DND-41 (cell line): ENCODE results near the gene RNF157.

ENCODE experiments used
- ATAC-seq: fragments of 200-7000 bp; cut with Tn5 transposase; 3 replicates; pipeline ENCODE4 v1.9.1; 2021; ENCODE audit warnings: low read depth; ENCODE audit not compliant: insufficient read depth
- DNase-seq: peaks from one replicate; pipeline ENCODE4 v3.0.0-alpha.2; 2020
- H2AFZ ChIP-seq: 2 replicates; pipeline ENCODE4 v1.6.0; 2012; ENCODE audit warnings: low read depth, low read length
- H3K27ac ChIP-seq: 2 replicates; pipeline ENCODE4 v1.5.1; 2012; ENCODE audit warnings: low read length, inconsistent platforms
- H3K27me3 ChIP-seq: fragments of 200-600 bp; sonication (generic); 2 replicates; pipeline ENCODE4 v1.6.0; 2012; ENCODE audit warnings: low read length, mild to moderate bottlenecking, inconsistent platforms; ENCODE audit not compliant: insufficient read depth, poor library complexity
- H3K36me3 ChIP-seq: 2 replicates; pipeline ENCODE4 v1.5.1; 2012; ENCODE audit warnings: low read length, inconsistent platforms; ENCODE audit not compliant: insufficient read depth
- H3K4me1 ChIP-seq: 2 replicates; pipeline ENCODE4 v1.5.1; 2012; ENCODE audit warnings: mild to moderate bottlenecking, low read length; ENCODE audit not compliant: insufficient read depth
- H3K4me2 ChIP-seq: 2 replicates; pipeline ENCODE4 v1.6.0; 2012; ENCODE audit warnings: mild to moderate bottlenecking, moderate library complexity, low read length, inconsistent platforms; ENCODE audit not compliant: insufficient read depth
- H3K4me3 ChIP-seq, 2 experiments: fragments of 200-600 bp in 1 of 2; shearing (Covaris generic) in 1 of 2; 2 replicates each; pipeline ENCODE4 v1.5.1; 2012 to 2016; ENCODE audit warnings: inconsistent platforms in 2 of 2, low read length in 2 of 2, mild to moderate bottlenecking in 2 of 2, low read depth in 1 of 2, moderate library complexity in 1 of 2
- H3K79me2 ChIP-seq: 2 replicates; pipeline ENCODE4 v1.6.0; 2012; ENCODE audit warnings: low read length, inconsistent platforms; ENCODE audit not compliant: insufficient read depth
- H3K9ac ChIP-seq: 2 replicates; pipeline ENCODE4 v1.6.0; 2012; ENCODE audit warnings: low read depth, mild to moderate bottlenecking, inconsistent platforms, low read length, moderate library complexity
- H3K9me3 ChIP-seq: 2 replicates; pipeline ENCODE4 v1.5.1; 2012; ENCODE audit warnings: low read length, moderate library complexity, mild to moderate bottlenecking, inconsistent platforms; ENCODE audit not compliant: insufficient read depth, severe bottlenecking
- H4K20me1 ChIP-seq: 2 replicates; pipeline ENCODE4 v1.6.0; 2012; ENCODE audit warnings: low read length; ENCODE audit not compliant: insufficient read depth
- EZH2 ChIP-seq: IDR thresholded peaks from 3 replicates; pipeline ENCODE4 v1.6.1; 2012; ENCODE audit warnings: borderline replicate concordance, low read depth, mild to moderate bottlenecking, moderate library complexity, low read length, inconsistent platforms; ENCODE audit not compliant: severe bottlenecking
- TF ChIP-seq, protein P1 (sequence below): IDR thresholded peaks from 2 replicates; pipeline ENCODE4 v1.5.1; 2012; ENCODE audit warnings: borderline replicate concordance, low read length, moderate library complexity, mild to moderate bottlenecking; ENCODE audit not compliant: poor library complexity, severe bottlenecking; ENCODE audit errors: extremely low read depth

Gene RNF157

DNA sequence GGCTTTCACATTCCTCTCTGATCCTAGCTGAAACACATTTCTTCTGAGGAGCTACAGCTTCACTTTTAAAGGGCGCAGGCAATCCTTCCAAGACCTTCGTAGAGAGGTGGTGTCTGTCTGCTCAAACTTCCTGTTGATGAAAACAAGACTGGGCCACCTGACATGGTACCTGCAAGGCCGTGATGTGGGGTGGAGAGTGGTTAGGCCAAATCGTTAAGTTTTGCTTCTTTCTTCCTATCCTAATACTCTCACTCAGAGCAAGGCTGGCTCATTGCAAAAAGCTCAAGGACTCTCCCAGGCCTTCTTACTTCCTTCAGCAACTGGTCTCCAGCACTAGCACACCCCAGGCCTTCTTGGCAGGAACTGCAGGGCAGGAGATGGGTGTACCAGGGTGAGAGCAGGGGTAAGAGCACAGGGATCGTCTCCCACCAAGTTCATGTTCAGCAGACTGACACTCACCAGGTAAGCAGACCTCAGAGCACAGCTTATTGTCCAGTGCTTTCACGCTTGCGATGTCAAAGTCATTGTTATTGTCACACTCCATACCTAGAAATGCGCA, 88.3 kb downstream of the RNF157 start:
- no peaks in the 10 kb centered on the region for H3K79me2 ChIP-seq
- no peaks in the 10 kb centered on the region for H3K36me3 ChIP-seq
- H3K27me3 ChIP-seq: no peaks in the 10 kb centered on the region
- DNase-seq (no peak), ATAC-seq (no peak)
- no peaks in the 10 kb centered on the region for H4K20me1 ChIP-seq
- TF ChIP-seq, protein P1, sequence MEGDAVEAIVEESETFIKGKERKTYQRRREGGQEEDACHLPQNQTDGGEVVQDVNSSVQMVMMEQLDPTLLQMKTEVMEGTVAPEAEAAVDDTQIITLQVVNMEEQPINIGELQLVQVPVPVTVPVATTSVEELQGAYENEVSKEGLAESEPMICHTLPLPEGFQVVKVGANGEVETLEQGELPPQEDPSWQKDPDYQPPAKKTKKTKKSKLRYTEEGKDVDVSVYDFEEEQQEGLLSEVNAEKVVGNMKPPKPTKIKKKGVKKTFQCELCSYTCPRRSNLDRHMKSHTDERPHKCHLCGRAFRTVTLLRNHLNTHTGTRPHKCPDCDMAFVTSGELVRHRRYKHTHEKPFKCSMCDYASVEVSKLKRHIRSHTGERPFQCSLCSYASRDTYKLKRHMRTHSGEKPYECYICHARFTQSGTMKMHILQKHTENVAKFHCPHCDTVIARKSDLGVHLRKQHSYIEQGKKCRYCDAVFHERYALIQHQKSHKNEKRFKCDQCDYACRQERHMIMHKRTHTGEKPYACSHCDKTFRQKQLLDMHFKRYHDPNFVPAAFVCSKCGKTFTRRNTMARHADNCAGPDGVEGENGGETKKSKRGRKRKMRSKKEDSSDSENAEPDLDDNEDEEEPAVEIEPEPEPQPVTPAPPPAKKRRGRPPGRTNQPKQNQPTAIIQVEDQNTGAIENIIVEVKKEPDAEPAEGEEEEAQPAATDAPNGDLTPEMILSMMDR: no peak
- no peak for TF ChIP-seq EZH2
- no peak overlapping the region for H3K9ac ChIP-seq
- no peaks in the 10 kb centered on the region for H3K4me1 ChIP-seq
- no peaks in the 10 kb centered on the region for H3K9me3 ChIP-seq
- H3K27ac ChIP-seq: no peak overlapping the region
- no peak overlapping the region for H3K4me3 ChIP-seq
- no peak overlapping the region for H3K4me2 ChIP-seq
- H2AFZ ChIP-seq: no peak overlapping the region

DNA sequence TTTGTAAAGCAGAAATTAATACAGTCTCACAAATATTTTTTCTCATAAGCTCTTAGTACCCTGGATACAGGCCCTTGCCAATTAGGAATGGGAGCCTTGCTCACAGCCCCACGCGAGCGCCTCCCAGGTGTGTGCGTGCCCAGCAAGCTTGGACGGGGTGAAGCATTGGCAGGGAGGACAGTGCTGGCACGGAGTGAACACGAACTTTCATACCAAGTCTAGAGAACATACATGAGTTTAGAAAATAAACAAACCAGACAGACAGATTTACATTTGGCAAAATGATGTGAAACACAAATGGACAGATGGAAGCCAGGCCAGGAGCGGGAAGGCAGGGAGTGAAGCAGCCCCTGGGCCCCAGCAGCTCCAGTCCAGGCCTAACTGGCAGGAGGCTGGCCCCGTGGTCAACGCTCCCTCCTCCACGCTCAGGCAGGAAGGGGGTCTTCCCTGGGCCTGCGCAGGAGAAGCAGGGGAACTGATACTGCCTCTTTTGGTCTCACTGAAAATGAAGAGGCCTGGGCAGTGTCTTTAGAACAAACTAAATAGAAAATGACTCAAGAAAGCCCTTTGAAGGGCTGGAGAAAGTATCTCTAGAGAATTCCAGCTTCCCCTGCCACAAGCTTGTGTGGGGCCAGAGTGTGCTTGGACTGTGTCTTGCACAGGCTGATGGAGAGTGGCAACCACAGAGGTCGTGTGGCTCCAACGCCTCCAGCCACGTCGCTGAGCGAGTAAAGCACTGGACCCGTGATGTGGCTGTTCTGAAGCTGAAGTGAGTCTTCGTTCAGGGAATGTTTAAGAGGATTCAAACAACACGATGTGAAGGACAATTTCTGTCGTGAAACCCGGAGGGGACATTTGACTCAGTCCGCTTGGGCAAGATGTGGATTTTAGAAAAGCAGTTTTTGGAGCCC, 89.3 kb downstream of the RNF157 start:
- Histone ChIP-seq H3K9ac (no peak overlapping the region), H3K27ac (no peak overlapping the region), H2AFZ (no peak overlapping the region), H3K36me3 (no peaks in the 10 kb centered on the region), H3K4me1 (peaks cover 2% of the 10 kb centered on the region), H3K4me2 (no peak overlapping the region), H3K9me3 (no peaks in the 10 kb centered on the region), H4K20me1 (no peaks in the 10 kb centered on the region), H3K4me3 (no peak overlapping the region), H3K27me3 (no peaks in the 10 kb centered on the region), H3K79me2 (no peaks in the 10 kb centered on the region)
- ATAC-seq (no peak), DNase-seq (no peak)
- TF ChIP-seq, protein P1: no peak
- no peak for TF ChIP-seq EZH2

DNA sequence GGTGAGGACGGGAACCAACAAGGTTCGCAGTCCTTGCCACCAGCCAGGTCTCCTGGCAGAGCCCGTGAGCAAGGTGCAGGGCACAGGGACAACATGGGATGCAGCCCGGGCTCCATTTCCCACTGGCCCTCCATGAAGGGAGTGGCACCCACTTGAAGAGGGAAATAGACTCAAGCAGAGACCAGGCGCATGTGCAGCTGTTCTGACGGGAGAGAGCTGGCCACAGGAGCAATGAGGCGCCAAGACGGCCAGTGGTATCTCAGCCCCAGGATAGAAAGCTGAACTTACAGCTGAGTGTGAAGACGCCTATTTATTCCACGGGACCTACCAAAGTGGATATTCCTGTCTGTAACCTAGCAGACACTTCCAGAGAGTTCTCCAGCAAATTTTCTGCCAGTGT, 91.1 kb downstream of the RNF157 start:
- Histone ChIP-seq H2AFZ (no peak overlapping the region), H3K4me2 (no peak overlapping the region), H3K9ac (no peak overlapping the region), H3K79me2 (no peaks in the 10 kb centered on the region), H4K20me1 (no peaks in the 10 kb centered on the region), H3K36me3 (no peaks in the 10 kb centered on the region), H3K4me1 (peaks cover 16% of the 10 kb centered on the region), H3K9me3 (no peaks in the 10 kb centered on the region), H3K4me3 (no peak overlapping the region), H3K27ac (no peak overlapping the region), H3K27me3 (no peaks in the 10 kb centered on the region)
- no peak for TF ChIP-seq EZH2
- TF ChIP-seq, protein P1: no peak
- no peak for DNase-seq
- no peak for ATAC-seq
